Activated CD8-positive, alpha-beta memory T cell treated with anti-CD3 and anti-CD28 coated beads, Interleukin-2, amount 50 U/mL, for 24 hours (primary cell): ENCODE results near the gene H2AZ1.
A peak's percentile ranks its signal among the peaks of the same experiment; 100 is the strongest.

ENCODE experiments used
- DNase-seq: peaks from one replicate; pipeline ENCODE4 v3.0.0-alpha.2; 2020; ENCODE audit errors: extremely low read depth

H2AZ1 gene

DNA sequence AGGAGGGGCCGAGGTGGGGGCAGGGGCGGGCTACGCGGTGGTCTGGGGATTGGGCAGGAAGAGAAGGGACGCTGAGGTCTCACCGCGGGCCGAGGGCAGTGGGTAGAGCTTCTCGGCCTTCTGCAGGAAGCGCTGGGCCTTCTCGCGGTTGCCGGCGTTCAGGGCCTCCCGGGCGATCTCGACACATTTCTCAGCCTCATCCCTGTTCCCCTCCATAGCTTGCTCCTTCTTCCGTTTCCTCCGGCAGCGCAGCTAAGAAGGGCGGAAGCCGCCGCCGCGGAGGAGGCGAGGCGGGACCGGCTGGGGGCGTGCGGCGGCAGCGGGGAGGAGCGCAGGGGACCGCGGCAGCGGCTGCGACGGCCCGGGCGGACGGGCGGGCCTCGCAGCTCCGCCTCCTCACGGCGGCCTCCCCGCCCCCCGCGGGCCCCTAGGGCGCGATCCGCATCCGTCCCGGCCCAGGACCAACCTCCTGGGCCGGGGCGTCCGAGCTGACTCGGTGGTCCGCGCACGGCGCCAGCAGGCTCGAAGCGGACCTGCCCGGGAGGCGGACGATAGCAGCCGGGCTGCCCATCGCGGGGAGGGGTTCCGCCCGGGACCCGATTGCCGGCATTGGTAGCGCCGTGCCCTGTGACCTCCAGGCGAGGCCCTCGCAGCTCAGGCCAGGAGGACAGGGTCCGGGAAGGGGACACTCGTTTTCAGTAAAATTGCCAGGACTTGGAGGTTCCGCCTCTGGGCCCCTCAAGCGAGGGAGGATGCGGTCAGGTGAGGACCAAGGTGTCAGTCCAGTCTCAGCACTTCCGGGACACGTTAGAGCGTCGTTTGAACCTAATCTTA, 3.5 kb downstream of the H2AZ1 start, which contains the start of gene DNAJB14:
Gene DNAJB14, minus strand, starts transcription at position 263 of the 834 bp plus-strand sequence. Its CDS starts 47 bp downstream, at position 216.
- peak; percentile 45 for DNase-seq

DNA sequence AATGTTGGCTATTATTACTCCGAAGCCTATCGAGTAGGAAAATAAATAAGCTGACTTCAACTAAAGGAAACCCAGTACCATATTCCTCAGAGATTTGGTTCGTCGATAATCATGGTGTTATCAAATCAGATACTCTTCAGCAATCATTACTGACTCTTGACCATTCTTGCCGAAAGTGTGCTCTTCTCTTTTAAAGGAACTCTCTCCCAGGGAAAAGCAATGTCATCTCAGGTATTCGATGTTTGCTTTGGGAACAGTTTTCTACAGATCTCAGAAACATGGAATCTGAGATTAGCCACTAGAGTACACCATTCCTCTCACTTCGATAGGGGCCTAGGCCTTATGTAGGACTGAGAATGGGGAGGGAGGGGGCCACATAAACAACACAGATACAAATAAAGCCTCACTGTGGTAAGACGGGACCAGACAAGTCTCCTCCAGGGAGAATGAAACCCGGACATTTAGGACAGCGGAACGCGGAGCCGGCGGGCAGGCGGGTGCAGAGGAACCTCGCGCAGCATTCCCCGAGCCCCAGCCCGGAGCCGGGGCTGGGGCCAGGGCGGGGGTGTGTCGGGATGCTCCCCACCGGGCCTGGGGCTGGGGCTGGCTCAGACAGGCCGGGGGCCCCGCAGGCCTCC, 4.2 kb downstream of the H2AZ1 start:
- no peak for DNase-seq

GRCh38 chr4:99943904-99944437, 6.1 kb downstream of the H2AZ1 start:
- no peak for DNase-seq

- DNase-seq: no peak
These were observed 11.8 kb downstream of the H2AZ1 start for GRCh38 chr4:99938243-99938753.

GRCh38 chr4:99934891-99935290, 15.2 kb downstream of the H2AZ1 start:
- no peak for DNase-seq

DNA sequence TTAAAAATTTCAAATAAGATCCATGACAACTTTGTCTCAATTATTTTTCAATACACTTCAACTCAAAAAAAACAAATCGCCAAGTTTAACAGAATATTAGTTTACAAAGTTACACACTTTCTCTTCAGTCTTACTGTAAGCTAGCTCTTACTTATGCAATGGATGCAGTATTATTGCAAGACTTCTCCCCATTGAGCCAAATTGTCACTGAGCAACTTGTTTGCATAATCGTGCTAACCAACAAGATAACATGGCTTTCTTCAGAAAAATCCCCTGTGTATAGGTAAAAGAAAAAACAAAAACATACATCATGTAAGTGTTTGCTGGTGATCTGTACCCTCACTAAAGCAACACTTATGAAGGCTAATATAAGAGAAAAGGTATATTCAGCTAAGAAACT, 22.5 kb downstream of the H2AZ1 start:
- no peak for DNase-seq

DNA sequence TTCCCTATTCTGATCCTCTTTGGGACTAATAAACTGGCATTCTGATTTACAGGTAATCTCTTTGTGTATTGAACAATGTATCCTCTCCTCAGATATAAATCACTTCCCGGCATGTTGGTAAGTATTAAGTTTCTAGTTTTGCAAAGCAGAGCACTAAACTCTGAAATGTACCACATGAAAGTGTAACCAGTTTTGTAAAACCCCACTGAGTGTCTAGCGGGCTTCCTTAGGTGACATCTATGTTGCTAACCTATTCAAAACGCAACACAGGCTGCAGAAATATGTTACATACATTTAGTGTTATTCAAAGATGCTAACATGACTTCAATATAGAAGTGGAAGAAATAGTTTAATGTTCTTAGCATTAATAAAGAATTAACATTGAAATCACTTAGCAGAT, 28.9 kb downstream of the H2AZ1 start:
- DNase-seq: no peak

DNA sequence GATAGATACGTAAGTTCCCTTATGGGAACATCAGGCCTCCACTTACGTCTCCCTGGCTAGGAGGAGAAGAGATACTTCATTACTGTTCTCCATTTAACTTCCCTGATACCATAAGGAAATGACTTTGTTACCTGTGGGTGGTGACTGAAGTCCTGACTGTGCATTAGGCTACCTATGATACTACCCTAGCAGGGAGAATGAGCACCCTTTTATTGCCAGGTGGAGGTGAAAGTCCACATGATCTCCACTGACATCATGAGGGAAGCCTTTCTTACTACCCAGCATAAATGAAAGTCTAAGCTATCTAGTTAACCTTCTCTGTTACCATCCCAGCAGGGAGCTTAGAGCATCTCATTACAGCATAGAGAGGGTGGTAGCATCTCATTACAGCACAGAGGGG, 31.4 kb downstream of the H2AZ1 start:
- DNase-seq: no peak

DNA sequence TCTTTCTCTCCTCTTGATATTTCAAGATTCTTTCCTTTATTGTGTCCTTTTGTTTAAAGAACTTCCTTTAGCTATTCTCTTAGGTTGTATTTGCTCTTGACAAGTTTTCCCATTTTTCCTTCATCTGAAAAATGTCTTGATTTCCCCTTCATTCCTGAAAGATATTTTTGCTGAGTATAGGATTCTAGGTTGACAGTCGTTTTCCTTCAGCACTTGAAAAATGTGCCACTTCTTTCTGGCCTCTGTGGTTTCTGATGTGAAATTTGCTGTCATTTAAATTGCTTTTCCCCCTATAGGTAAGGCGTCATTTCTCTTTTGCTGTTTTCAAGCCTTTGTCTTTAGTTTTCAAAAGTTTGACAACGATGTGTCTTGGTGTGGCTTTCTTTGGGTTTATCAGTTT, 32.5 kb downstream of the H2AZ1 start:
- no peak for DNase-seq

GRCh38 chr4:99915449-99915848, 34.6 kb downstream of the H2AZ1 start:
- no peak for DNase-seq
